Stomach (tissue), 4 donors: ENCODE results near the gene ACTN1.

Experiments
- EP300 ChIP-seq: sonication (generic); formaldehyde crosslinking; IDR thresholded peaks from one replicate; pipeline ENCODE4 v1.6.1; 2017; ENCODE audit warnings: antibody characterized with exemption
- POLR2AphosphoS5 ChIP-seq, 3 donors: sonication (generic); formaldehyde crosslinking; IDR thresholded peaks; one replicate each; pipeline ENCODE4 v1.6.1; 2016; ENCODE audit warnings: antibody characterized with exemption in 3 of 3
- TF ChIP-seq, protein P1 (sequence below), 7 experiments: fragments of 450-650 bp in 4 of 7; fragments of 200-600 bp in 3 of 7; sonication (generic) in 3 of 7; IDR thresholded peaks; one replicate each; pipeline ENCODE4 v1.5.1; 2016 to 2019; ENCODE audit warnings: antibody characterized with exemption in 7 of 7, control low read depth in 2 of 7, mild to moderate bottlenecking in 1 of 7

DNA sequence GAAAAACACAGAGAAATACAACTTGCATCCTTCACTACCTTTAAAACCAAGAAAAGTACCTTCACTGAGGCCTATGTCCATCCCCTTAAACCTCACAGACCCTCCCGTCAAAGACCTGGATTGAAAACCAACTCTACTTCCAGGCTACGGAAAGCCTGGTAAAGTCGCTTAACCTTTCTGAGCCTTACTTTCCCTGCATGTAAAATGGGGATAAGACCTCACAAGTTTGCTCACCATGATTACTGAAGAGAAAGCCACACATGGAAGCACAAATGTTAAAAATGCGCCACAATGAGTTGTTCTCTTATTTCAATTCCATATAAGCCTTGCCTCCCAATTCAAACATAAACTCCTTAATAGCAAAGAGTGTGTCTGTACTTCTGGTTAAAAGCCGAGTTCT lies 8.4 kb downstream of the ACTN1 start:
- TF ChIP-seq, protein P1, sequence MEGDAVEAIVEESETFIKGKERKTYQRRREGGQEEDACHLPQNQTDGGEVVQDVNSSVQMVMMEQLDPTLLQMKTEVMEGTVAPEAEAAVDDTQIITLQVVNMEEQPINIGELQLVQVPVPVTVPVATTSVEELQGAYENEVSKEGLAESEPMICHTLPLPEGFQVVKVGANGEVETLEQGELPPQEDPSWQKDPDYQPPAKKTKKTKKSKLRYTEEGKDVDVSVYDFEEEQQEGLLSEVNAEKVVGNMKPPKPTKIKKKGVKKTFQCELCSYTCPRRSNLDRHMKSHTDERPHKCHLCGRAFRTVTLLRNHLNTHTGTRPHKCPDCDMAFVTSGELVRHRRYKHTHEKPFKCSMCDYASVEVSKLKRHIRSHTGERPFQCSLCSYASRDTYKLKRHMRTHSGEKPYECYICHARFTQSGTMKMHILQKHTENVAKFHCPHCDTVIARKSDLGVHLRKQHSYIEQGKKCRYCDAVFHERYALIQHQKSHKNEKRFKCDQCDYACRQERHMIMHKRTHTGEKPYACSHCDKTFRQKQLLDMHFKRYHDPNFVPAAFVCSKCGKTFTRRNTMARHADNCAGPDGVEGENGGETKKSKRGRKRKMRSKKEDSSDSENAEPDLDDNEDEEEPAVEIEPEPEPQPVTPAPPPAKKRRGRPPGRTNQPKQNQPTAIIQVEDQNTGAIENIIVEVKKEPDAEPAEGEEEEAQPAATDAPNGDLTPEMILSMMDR (IDR thresholded peaks at IDR 0.05) = no peak
- TF ChIP-seq EP300 = no peak
- no peak for TF ChIP-seq POLR2AphosphoS5 (IDR thresholded peaks at IDR 0.05)
